A549 (cell line): Measurements from ENCODE around the gene AMZ1. TPM values are rescaled to one million over a fixed set of nuclear protein-coding genes. Genes with fewer than 3 reads are reported as not detected.

Source experiments
- ATAC-seq, 2 experiments: fragments of 200-7000 bp in 1 of 2; fragments of >200 bp in 1 of 2; cut with Nextera tagmentation in 1 of 2; cut with Tn5 transposase in 1 of 2; 3 replicates each; pipeline versions ENCODE4 v1.8.0 to v1.9.1; 2018 to 2020; ENCODE audit warnings: mild to moderate bottlenecking in 1 of 2, moderate library complexity in 1 of 2
- CTCF ChIA-PET: fragments of 300-600 bp; sonication (Branson Sonifier 250); formaldehyde crosslinking; extraction: SDS; loops from one replicate; lab custom pipeline; 2021; ENCODE audit warnings: antibody characterized with exemption, inconsistent platforms; lab: Yijun Ruan, JAX
- POLR2A ChIA-PET: fragments of 350-600 bp; formaldehyde crosslinking; extraction: SDS; loops from one replicate; lab custom pipeline; 2021; ENCODE audit warnings: antibody characterized with exemption, inconsistent platforms; lab: Yijun Ruan, JAX
- DNase-seq, 2 experiments: peaks; one replicate each; pipeline versions ENCODE4 v3.0.0 to v3.0.0-alpha.2; 2011 to 2016; ENCODE audit warnings: low read depth in 1 of 2, low spot score in 1 of 2
- FAIRE-seq: peaks from 2 replicates; lab custom pipeline; 2011; peaks lifted over from hg19 to GRCh38; lab: Jason Lieb, UNC
- H3K27ac ChIP-seq, 2 experiments: fragments of >200 bp; sonication (Bioruptor Twin); formaldehyde crosslinking; 3 replicates each; pipeline ENCODE4 v1.5.1; 2016 to 2017
- H3K4me1 ChIP-seq: fragments of >200 bp; sonication (Bioruptor Twin); formaldehyde crosslinking; 3 replicates; pipeline ENCODE4 v1.6.1; 2016
- H3K4me2 ChIP-seq: fragments of >200 bp; sonication (Bioruptor Twin); formaldehyde crosslinking; 3 replicates; pipeline ENCODE4 v1.6.1; 2016
- H3K4me3 ChIP-seq: fragments of >200 bp; sonication (Bioruptor Twin); formaldehyde crosslinking; 3 replicates; pipeline ENCODE4 v1.5.1; 2016
- H3K9me3 ChIP-seq: fragments of >200 bp; sonication (Bioruptor Twin); formaldehyde crosslinking; 3 replicates; pipeline ENCODE4 v1.6.1; 2016
- BHLHE40 ChIP-seq: IDR thresholded peaks from 2 replicates; pipeline ENCODE4 v1.6.1; 2012; ENCODE audit warnings: low read depth, low read length, inconsistent platforms
- FOSL2 ChIP-seq, 2 experiments: fragments of 450-650 bp in 1 of 2; fragments of >200 bp in 1 of 2; sonication (Bioruptor Twin) in 1 of 2; formaldehyde crosslinking; IDR thresholded peaks; 2 replicates each; pipeline versions ENCODE4 v1.5.0 to v1.6.1; 2016 to 2020; ENCODE audit warnings: mild to moderate bottlenecking in 1 of 2, moderate library complexity in 1 of 2
- GATA3 ChIP-seq: IDR thresholded peaks from 2 replicates; pipeline ENCODE4 v1.6.1; 2012; ENCODE audit warnings: borderline replicate concordance
- KDM1A ChIP-seq: fragments of 200-600 bp; sonication (generic); IDR thresholded peaks from 2 replicates; pipeline ENCODE4 v1.6.1; 2016; ENCODE audit warnings: low read depth, mild to moderate bottlenecking
- NFE2L2 ChIP-seq: fragments of 150-350 bp; conservative IDR thresholded peaks from 2 replicates; pipeline ENCODE4 v1.6.1; 2014; ENCODE audit warnings: low read length
- RAD21 ChIP-seq, 2 experiments: fragments of >200 bp in 1 of 2; sonication (Bioruptor Twin) in 1 of 2; formaldehyde crosslinking in 1 of 2; IDR thresholded peaks in 1 of 2; conservative IDR thresholded peaks in 1 of 2; 2 replicates in 1 of 2; 3 replicates in 1 of 2; pipeline ENCODE4 v1.6.1; 2012 to 2018; ENCODE audit warnings: inconsistent platforms in 1 of 2
- RARB ChIP-seq: fragments of 250-450 bp; sonication (Bioruptor Pico); IDR thresholded peaks from 2 replicates; pipeline ENCODE4 v1.8.0; 2021; ENCODE audit warnings: mild to moderate bottlenecking, moderate library complexity
- RNF2 ChIP-seq: fragments of 200-600 bp; sonication (generic); IDR thresholded peaks from 2 replicates; pipeline ENCODE4 v1.6.1; 2016; ENCODE audit warnings: low read depth, mild to moderate bottlenecking, antibody characterized with exemption, moderate library complexity, borderline replicate concordance
- SMC3 ChIP-seq: fragments of >200 bp; sonication (Bioruptor Twin); formaldehyde crosslinking; IDR thresholded peaks from 3 replicates; pipeline ENCODE4 v1.6.1; 2018; ENCODE audit warnings: inconsistent platforms
- TFCP2L1 ChIP-seq: fragments of 250-450 bp; sonication (Bioruptor Pico); IDR thresholded peaks from 2 replicates; pipeline ENCODE4 v1.5.0; 2021; ENCODE audit warnings: mild to moderate bottlenecking
- ZC3H11A ChIP-seq: fragments of 450-650 bp; IDR thresholded peaks from 2 replicates; pipeline ENCODE4 v1.6.1; 2014; ENCODE audit warnings: antibody characterized with exemption, mild to moderate bottlenecking
- ZFP36 ChIP-seq: fragments of 450-650 bp; IDR thresholded peaks from 2 replicates; pipeline ENCODE4 v1.6.1; 2014; ENCODE audit warnings: borderline replicate concordance; ENCODE audit not compliant: partially characterized antibody
- WGBS: methylation state at CpG from one replicate; pipeline ENCODE4 v1.1.6; 2017; ENCODE audit errors: missing lambda C conversion rate; 5-methylcytosine and 5-hydroxymethylcytosine counted together
- polyA plus RNA-seq, 4 experiments: library from polyadenylated mRNA; depleted of rRNA in 3 of 4; stranded (reverse); fragments of >200 nt; fragmentation: RNase III in 1 of 4; extraction: RNeasy Plus Mini Kit Qiagen cat#74134 plus additional on column Dnase treatment in 1 of 4; gene quantifications; 2 replicates in 3 of 4; 3 replicates in 1 of 4; pipeline ENCODE4 v1.2.3, GENCODE V29; 2011 to 2017
- TF ChIP-seq, protein P1 (sequence below): IDR thresholded peaks from 2 replicates; pipeline ENCODE4 v1.6.1; 2012
- TF ChIP-seq, protein P2 (sequence below): fragments of 450-650 bp; IDR thresholded peaks from 2 replicates; pipeline ENCODE4 v1.6.1; 2014; ENCODE audit warnings: antibody characterized with exemption

Gene AMZ1
- polyA plus RNA-seq, 2 of the 4 experiments (the other 2 are of a cell fraction), result 0.01 TPM; not detected in 1

DNA sequence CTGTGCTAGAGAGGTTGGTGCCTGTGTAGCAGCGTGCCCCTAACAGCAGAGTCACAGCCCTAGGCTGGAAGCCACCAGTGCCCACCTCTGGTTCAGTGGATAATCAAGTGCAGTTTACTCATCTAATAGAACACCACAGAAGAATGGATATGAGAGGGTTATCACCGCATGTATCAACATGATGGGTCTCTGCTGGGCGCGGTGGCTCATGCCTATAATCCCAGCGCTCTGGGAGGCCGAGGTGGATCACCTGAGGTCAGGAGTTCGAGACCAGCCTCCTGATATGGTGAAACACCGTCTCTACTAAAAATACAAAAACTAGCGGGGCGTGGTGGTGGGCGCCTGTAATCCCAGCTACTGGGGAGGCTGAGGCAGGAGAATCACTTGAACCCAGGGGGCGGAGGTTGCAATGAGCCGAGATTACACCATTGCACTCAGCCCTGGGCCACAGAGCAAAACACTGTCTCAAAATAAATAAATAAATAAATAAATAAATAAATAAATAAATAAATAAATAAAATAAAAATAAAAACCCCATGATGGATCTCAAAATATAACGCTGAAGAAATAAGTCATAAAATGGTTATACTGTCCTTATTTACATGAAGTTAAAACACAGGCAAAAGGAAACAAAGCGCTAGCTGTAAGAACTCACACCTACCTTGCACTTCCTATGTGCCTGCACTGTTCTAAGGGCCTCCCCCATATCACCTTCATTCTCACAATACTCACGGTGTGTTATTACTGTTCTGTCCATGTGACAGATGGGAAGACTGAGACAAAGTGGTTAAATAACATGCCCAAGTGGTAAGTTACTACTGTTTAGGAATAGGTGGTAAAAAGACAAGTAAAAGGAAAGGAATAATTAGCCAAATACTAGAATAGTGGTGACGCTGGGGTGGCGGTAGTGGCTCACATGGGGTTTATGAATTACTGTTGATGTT is 70.9 kb downstream of the AMZ1 start:
- Histone ChIP-seq H3K4me3 (peak overlapping the region; percentile 16; the same call in 1 of the 3 replicates), H3K4me1 (peaks cover 48% of the 10 kb centered on the region), H3K9me3 (no peaks in the 10 kb centered on the region), H3K4me2 (peak overlapping the region; percentile 93), H3K27ac (peak overlapping the region; percentile 92 to 95)
- DNase-seq, result no peak
- POLR2A ChIA-PET, result interaction anchor here (1.1 to 1.5 kb wide), 4 partner anchors 17 to 115 kb away, joined by 3 to 5 read pairs (median 4); no protein-coding TSS in a partner anchor
- 86% methylated on average over 17 of the region's 18 CpGs for WGBS
- FAIRE-seq, result no peak
- TF ChIP-seq KDM1A (peak; percentile 13; the same call in 1 of the 2 replicates), FOSL2 (IDR thresholded peaks at IDR 0.05) (no peak), FOSL2 (CRISPR knock-in tag; IDR thresholded peaks at IDR 0.05) (no peak), ZC3H11A (peak; percentile 72)
- TF ChIP-seq, protein P1, sequence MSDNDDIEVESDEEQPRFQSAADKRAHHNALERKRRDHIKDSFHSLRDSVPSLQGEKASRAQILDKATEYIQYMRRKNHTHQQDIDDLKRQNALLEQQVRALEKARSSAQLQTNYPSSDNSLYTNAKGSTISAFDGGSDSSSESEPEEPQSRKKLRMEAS, result no peak
- ATAC-seq, result no peak
- CTCF ChIA-PET, result interaction anchor here (0.6 to 3.8 kb wide), 12 partner anchors 12 to 423 kb away, joined by 3 to 15 read pairs (median 4); no protein-coding TSS in a partner anchor

DNA sequence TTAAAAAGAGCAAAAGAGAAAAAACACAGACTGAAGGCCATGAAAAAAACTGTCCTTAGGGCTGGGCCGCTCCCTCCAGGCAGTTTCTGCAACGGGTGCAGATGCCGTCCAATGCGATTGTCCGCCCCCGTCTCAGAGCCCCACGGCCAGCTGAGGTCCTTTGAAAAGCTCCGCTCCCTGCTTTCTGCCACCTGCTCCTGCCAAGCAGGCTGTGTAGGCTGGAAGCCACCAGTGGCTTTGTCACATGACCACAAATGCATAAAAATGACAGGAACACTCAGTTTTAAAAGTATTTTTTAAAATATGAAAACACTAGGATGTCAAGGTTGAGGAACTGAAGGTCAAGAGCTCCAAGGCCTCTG is 71.7 kb downstream of the AMZ1 start:
- no peak overlapping the region for H3K4me3 ChIP-seq
- POLR2A ChIA-PET, result no interaction called here
- FAIRE-seq (no peak), DNase-seq (no peak), ATAC-seq (no peak)
- 90% methylated on average over 8 of the region's 8 CpGs for WGBS
- CTCF ChIA-PET, result interaction anchor here (0.6 to 3.8 kb wide), 6 partner anchors 11 to 106 kb away, joined by 3 to 15 read pairs (median 5); no protein-coding TSS in a partner anchor
- H3K4me2 ChIP-seq, result peak overlapping the region; percentile 93
- peaks cover 48% of the 10 kb centered on the region for H3K4me1 ChIP-seq
- TF ChIP-seq ZFP36, result no peak
- no peaks in the 10 kb centered on the region for H3K9me3 ChIP-seq
- peak overlapping the region; percentile 92 to 95 for H3K27ac ChIP-seq

DNA sequence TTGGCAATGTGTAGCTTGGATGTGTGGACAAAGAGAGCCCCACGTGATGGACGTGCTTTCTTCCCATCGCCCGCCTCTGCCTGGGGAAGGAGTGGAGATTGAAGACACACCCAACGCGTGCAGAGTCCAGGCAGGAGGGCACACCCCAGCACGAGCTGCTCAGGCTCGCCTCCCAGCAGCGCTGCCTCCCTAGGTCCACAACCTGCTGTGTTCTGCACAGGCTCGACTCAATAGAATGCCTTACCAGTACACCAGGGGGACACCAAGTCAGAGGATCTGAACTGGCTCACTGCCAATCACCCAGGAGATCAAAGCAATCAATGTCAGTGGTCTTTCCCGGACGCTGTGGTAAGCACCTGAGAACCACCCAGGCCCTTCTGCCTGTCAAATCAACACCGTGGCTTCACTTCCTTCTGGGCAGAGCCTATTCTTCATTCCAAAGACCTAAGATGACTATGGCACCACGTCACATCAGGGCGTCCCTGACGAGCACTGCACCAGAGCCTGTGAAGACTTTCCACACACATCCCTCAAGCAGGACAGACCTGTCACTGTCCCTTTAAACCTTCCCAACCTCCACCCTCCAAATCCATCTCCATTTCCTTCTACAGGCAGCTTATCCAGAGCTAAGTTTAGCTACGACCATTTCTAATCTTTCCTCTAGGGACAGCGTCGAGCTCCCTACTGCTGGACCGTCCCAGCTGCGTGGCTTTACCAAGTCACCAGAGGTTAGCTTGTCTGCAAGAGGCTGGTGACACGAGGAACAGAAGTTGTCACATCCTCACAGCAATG is 72.3 kb downstream of the AMZ1 start:
- no peaks in the 10 kb centered on the region for H3K9me3 ChIP-seq
- TF ChIP-seq GATA3 (no peak), SMC3 (peak; percentile 35; the same call in 2 of the 3 replicates), NFE2L2 (no peak), RNF2 (no peak), BHLHE40 (peak; percentile 53), TFCP2L1 (CRISPR knock-in tag) (no peak), RAD21 (conservative IDR thresholded peaks at IDR 0.05 in 1 of 2, IDR thresholded peaks at IDR 0.05 in 1 of 2) (peak; percentile 44 to 45), RARB (CRISPR knock-in tag) (no peak)
- TF ChIP-seq, protein P2, sequence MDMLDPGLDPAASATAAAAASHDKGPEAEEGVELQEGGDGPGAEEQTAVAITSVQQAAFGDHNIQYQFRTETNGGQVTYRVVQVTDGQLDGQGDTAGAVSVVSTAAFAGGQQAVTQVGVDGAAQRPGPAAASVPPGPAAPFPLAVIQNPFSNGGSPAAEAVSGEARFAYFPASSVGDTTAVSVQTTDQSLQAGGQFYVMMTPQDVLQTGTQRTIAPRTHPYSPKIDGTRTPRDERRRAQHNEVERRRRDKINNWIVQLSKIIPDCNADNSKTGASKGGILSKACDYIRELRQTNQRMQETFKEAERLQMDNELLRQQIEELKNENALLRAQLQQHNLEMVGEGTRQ, result peak; percentile 62
- DNase-seq (peak; percentile 66 to 87), ATAC-seq (peak; percentile 66 to 82), FAIRE-seq (no peak)
- 14% methylated on average over 22 of the region's 22 CpGs for WGBS
- peak overlapping the region; percentile 93 for H3K4me2 ChIP-seq
- peak overlapping the region; percentile 92 to 95 for H3K27ac ChIP-seq
- no peak overlapping the region for H3K4me3 ChIP-seq
- H3K4me1 ChIP-seq, result peaks cover 48% of the 10 kb centered on the region
- POLR2A ChIA-PET, result interaction anchor here (0.6 kb wide), 1 partner anchor 43 kb away, joined by 4 read pairs; no protein-coding TSS in a partner anchor
- CTCF ChIA-PET, result interaction anchor here (0.6 to 3.8 kb wide), 12 partner anchors 11 to 110 kb away, joined by 3 to 15 read pairs (median 4); no protein-coding TSS in a partner anchor
